ENCODE results near the gene CASQ2.

DNA sequence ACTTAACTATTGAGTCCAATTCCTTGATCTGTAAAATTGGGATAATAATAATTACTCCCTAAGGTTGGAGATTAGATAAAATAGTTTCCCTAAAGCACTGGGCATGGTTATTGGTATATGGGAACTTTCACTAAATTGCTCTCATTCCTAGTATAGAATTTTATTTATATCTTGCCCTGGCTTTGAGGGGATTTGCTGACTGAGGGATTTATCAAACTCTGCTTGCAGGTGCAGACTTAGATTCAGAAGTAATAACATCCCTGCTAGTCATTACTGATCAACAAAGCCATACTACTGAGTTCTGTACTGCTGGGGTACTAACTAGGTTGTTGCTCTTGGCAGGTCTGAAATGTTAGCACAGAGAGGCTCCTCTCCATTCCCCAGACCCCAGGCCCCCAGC lies 41.9 kb downstream of the CASQ2 start:
- TF ChIP-seq MXI1 (IDR thresholded peaks at IDR 0.05; ENCODE audit: borderline replicate concordance, low read depth, low read length) (no peak), CTCF (conservative IDR thresholded peaks at IDR 0.05; ENCODE audit: low read depth, low read length) (no peak), POLR2A (IDR thresholded peaks at IDR 0.05; ENCODE audit: low read depth, low read length) (no peak)

Measured in IMR-90 (cell line).